Stimulated activated CD4-positive, alpha-beta T cell treated with anti-CD3 and anti-CD28 coated beads, Interleukin-1b, Interleukin-23, amount 100 ng/mL, for 24 hours (primary cell): ENCODE results near the gene PROSER3.
"Not testable (repeated sequence)": the region's sequence is repeated elsewhere in the genome, so short reads cannot be mapped to it uniquely, and the experiment has no call there.

Experiments
- DNase-seq, 4 experiments: peaks; one replicate each; pipeline ENCODE4 v3.0.0-alpha.2; 2020; ENCODE audit warnings: low read depth in 4 of 4, low spot score in 1 of 4

Gene PROSER3

GRCh38 chr19:35753634-35754369 lies 4.2 kb upstream of the PROSER3 start:
- no peak for DNase-seq

GRCh38 chr19:35754370-35755130 lies 3.4 kb upstream of the PROSER3 start:
- DNase-seq: no peak

GRCh38 chr19:35755131-35755549 lies 2.8 kb upstream of the PROSER3 start:
- no peak for DNase-seq

GRCh38 chr19:35755550-35756376 lies 2.2 kb upstream of the PROSER3 start:
- peak in 1 of 4 experiments; percentile 38 for DNase-seq

- no peak for DNase-seq
Measured at GRCh38 chr19:35756377-35757230, 1.4 kb upstream of the PROSER3 start, which contains the start of gene HSPB6. HSPB6 (minus strand) TSS chr19:35757029; CDS start chr19:35757008, 21 bp downstream.

GRCh38 chr19:35757231-35757748 lies 686 bp upstream of the PROSER3 start:
- no peak for DNase-seq

GRCh38 chr19:35759697-35760096 lies 1.7 kb downstream of the PROSER3 start:
- no peak for DNase-seq

GRCh38 chr19:35760711-35761349 lies 2.9 kb downstream of the PROSER3 start:
- no peak for DNase-seq

GRCh38 chr19:35764432-35765315 lies 6.7 kb downstream of the PROSER3 start:
- no peak for DNase-seq

- no peak for DNase-seq
Measured at GRCh38 chr19:35766571-35767104, 8.7 kb downstream of the PROSER3 start.

GRCh38 chr19:35767288-35768081 lies 9.5 kb downstream of the PROSER3 start:
- DNase-seq: no peak

- DNase-seq: no peak
Measured at GRCh38 chr19:35768082-35768421, 10.1 kb downstream of the PROSER3 start.

- not testable (repeated sequence) for DNase-seq
Measured at GRCh38 chr19:35772362-35772761, 14.4 kb downstream of the PROSER3 start.

GRCh38 chr19:35773020-35773806 lies 15.2 kb downstream of the PROSER3 start:
- no peak for DNase-seq

- DNase-seq: no peak
Measured at GRCh38 chr19:35774274-35775045, 16.5 kb downstream of the PROSER3 start.

- DNase-seq: no peak
Measured at GRCh38 chr19:35775046-35775297, 17.0 kb downstream of the PROSER3 start.
